GM21515 (cell line): ENCODE data around the gene TNFSF13.

Experiments used
- ATAC-seq: cut with Tn5 transposase; IDR thresholded peaks from one replicate; pipeline ENCODE4 v1.9.1; 2021; ENCODE audit not compliant: unreplicated experiment

The TNFSF13 gene, protein sequence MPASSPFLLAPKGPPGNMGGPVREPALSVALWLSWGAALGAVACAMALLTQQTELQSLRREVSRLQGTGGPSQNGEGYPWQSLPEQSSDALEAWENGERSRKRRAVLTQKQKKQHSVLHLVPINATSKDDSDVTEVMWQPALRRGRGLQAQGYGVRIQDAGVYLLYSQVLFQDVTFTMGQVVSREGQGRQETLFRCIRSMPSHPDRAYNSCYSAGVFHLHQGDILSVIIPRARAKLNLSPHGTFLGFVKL

DNA sequence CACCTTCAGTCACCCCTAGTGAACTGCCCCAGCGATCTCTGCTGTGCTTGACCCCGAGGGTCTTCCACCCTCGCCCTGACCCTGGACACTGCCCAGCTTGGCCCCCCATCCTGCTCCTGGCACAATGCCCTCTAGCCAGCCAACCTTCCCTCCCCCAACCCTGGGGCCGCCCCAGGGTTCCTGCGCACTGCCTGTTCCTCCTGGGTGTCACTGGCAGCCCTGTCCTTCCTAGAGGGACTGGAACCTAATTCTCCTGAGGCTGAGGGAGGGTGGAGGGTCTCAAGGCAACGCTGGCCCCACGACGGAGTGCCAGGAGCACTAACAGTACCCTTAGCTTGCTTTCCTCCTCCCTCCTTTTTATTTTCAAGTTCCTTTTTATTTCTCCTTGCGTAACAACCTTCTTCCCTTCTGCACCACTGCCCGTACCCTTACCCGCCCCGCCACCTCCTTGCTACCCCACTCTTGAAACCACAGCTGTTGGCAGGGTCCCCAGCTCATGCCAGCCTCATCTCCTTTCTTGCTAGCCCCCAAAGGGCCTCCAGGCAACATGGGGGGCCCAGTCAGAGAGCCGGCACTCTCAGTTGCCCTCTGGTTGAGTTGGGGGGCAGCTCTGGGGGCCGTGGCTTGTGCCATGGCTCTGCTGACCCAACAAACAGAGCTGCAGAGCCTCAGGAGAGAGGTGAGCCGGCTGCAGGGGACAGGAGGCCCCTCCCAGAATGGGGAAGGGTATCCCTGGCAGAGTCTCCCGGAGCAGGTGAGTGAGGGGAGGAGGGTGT is at the start of gene TNFSF13:
Gene TNFSF13 (plus strand): TSS at position 207 of the 776 bp plus-strand sequence. CDS start 290 bp downstream, at position 497.
- ATAC-seq: no peak

- no peak for ATAC-seq
Observed at GRCh38 chr17:7508846-7509245, 49.7 kb upstream of the TNFSF13 start.

GRCh38 chr17:7509937-7510336 is 48.6 kb upstream of the TNFSF13 start:
- ATAC-seq: no peak

DNA sequence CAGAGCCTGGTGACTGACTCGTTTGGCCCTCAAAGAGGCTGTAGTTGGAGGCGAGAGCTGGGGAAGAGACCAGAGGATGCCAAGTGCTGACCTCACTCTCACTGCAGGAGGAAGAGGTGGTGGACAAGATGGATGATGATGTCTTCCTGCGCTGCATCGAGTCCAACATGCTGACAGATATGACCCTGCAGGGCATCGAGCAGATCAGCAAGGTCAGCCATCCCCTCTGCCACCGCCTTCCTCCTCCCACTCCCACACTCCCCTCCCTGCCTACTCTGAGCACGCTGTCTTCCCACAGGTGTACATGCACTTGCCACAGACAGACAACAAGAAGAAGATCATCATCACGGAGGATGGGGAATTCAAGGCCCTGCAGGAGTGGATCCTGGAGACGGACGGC is 47.4 kb upstream of the TNFSF13 start:
- ATAC-seq: no peak

GRCh38 chr17:7512105-7512504 is 46.4 kb upstream of the TNFSF13 start:
- ATAC-seq: no peak

GRCh38 chr17:7512824-7513540 is 45.6 kb upstream of the TNFSF13 start:
- no peak for ATAC-seq

GRCh38 chr17:7513850-7514419 is 44.6 kb upstream of the TNFSF13 start:
- no peak for ATAC-seq

- no peak for ATAC-seq
Observed at GRCh38 chr17:7515911-7516610, 42.5 kb upstream of the TNFSF13 start.

DNA sequence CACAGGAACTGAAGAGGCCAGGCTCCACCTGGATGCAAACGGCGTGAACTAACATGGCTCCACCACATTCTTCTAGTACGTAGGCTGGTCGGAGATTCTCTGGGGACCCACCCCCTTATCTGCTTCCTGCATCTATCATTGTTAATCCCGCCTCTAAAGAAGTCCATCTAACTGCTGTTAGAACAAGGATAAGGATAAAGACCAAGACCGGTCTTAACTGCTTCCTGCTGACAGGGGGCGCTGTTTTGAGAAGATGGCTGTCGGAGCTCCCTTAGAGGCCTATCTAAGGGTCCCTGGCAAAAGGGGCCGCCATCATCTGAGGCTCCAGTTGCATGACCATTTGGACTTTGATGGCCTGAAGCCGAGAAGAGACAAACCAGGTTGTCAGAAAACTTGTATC is 35.5 kb upstream of the TNFSF13 start:
- ATAC-seq: no peak

GRCh38 chr17:7528842-7529241 is 29.7 kb upstream of the TNFSF13 start:
- ATAC-seq: no peak

DNA sequence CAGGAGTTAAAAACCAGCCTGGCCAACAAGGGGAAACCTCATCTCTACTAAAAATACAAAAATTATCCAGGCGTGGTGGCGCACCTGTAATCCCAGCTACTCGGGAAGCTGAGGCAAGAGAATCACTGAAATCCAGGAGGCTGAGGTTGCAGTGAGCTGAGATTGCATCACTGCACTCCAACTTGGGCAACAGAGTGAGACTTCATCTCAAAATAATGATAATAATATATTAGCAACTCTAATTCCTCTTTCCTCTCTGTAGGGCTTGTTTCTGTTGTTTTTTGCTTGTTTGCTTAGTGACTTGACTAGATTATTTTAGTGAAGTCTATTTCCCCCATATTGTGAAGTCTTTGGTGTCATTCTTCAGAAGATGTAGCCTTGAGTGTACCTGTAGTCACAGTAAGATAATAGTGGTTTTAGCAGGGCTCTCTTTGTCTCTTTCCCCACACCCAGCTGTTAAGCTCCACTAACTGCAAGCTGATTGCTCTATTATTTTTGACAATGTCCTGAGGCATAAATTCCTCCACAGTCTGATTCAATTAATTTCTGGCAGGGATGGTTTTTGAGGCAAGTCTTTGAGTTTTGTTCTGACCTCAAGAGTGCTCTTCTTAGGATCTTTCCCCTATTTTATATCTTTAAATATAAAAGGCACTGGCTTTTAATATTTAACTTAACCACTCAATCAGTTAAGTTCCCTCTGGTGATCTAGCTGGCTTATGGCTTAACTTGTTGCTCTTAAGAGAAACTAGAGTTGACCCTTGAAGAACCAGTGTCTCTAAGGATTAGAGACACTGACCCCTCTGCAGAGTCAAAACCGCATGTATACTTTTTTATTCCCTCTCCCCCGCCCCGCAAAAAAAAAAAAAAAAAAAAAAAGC is 28.3 kb upstream of the TNFSF13 start:
- no peak for ATAC-seq

GRCh38 chr17:7538050-7538449 is 20.5 kb upstream of the TNFSF13 start:
- no peak for ATAC-seq

DNA sequence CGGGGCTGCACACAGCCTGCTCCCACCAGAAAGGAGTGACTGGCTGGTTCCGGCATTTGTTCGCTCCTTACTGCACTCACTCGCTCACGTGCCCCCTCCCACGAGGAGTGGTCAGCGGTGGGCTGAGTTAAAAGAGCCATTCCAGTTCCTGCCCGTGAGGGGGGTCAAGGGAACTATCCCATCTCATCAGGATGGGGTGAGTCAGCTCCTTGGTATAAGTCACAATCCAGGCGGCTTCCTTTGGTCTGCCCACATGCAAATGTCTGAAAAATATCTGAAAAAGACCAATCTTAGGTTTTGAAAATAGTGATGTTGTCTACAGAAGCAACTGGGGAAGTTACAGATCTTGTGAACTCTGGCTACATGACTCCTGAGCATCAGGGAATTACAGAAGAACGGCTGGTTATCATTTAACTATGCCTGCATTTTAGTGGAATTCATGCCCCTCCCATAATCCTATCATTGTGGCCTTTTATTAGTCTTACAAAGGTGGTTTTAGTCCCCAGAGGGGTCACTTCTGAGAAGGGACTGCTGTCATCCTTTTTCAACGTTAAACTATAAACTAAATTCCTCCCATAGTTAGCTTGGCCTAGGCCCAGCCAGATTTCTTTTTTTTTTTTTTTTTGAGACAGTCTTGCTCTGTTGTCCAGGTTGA is 19.5 kb upstream of the TNFSF13 start:
- no peak for ATAC-seq

DNA sequence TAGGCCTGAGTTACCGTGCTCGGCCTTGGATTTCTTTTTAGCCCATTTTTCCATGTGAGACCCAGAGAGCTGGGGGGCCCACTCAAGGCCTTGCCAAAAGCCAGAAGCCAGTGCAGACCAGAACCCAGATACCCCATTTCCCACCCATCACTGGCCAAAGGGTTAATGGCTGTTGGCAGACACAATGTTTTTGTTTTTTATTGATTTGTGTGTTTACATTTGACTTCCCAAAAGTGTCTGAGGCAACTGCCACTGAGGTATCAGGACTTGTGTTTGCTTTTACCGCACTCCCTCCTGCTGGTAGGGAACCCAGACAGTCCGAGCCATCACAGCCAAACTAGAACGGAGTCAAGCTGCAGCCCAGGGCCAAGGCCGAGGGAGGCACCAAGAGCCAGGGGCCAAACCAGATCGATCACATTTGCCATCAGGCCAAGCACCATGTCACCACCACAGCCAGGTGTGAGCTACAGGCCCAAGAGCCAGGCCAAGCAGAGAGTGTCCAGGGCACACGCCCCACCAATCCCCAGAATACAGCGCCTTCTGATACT is 17.4 kb upstream of the TNFSF13 start:
- ATAC-seq: no peak

DNA sequence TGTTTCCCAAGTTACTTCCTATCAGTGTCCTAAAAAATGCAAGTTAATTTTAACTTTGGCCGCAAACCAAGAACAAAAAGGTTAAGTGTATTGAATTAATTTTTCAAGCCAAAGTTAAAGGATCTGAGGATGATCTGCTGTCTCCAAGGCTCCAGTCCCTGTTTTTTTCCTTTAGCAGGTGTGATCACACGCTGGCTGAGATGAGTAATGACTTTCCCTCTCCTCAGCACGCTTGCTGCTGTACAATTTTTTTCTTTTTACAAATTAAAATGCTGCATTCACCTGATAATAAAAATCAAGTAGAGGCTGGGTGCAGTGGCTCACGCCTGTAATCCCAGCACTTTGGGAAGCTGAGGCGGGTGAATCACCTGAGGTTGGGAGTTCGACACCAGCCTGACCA is 13.6 kb upstream of the TNFSF13 start:
- no peak for ATAC-seq

DNA sequence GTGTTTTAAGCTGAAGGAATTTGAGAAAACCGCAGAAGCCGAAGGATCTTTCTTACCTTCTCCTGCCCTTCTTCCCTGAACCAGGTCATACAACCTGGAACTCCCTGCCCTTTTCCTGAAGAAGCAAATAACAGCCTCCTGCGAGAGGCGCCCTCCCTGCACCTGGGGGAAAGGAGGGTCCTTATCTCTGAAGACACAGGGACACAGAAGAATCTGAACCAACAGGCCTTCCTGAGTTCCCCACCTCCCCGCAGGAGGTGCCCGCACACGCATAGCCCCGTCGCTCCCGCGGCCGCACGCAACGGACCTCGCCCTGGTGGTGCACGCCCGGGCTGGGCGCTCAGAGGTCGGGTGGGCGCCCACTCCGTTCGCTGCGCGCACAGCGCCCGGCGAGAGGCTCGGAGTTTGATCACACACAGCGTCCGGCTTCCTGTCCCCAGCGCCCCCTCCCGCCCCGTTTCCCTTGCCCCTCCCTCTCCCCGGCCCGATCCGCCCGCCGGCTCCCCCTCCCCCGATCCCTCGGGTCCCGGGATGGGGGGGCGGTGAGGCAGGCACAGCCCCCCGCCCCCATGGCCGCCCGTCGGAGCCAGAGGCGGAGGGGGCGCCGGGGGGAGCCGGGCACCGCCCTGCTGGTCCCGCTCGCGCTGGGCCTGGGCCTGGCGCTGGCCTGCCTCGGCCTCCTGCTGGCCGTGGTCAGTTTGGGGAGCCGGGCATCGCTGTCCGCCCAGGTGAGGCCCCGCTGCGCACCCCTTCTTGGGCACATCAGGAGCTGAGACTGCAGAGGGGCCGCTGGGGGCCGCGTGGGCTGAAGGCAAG is 9.8 kb upstream of the TNFSF13 start, which contains the start of gene TNFSF12:
Gene TNFSF12 (plus strand): TSS at position 474 of the 816 bp plus-strand sequence. CDS start 96 bp downstream, at position 570.
- ATAC-seq: no peak

DNA sequence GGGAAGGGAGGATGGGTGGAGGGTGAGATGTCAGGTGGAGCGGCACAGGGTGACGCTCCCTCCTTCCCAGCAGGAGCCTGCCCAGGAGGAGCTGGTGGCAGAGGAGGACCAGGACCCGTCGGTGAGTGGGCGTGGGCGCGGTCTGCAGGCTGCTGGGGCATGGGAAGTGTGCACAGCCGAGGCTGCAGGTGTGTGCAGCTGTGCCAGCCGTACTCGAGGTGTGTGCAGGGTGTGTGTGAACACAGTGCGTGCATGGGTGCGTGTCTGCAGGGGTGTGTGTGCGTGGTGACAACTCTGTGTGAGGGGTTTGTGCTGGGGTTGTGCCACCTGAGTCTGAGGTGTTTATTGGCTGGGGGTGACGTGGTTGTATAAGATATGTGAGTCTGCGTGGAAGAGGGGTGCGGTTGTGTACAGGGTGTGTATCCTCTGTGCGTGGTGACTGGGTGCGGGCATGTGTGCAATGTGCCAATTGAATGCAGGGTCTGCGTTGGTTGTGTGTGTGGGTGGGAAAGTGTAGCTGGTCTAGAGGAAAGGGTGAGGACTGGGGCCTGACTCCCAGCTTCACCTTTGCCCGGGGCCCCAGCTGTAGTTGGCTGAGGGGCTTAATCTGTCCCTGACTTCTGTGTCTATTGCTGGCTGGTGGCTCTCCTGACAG is 9.0 kb upstream of the TNFSF13 start:
- no peak for ATAC-seq

DNA sequence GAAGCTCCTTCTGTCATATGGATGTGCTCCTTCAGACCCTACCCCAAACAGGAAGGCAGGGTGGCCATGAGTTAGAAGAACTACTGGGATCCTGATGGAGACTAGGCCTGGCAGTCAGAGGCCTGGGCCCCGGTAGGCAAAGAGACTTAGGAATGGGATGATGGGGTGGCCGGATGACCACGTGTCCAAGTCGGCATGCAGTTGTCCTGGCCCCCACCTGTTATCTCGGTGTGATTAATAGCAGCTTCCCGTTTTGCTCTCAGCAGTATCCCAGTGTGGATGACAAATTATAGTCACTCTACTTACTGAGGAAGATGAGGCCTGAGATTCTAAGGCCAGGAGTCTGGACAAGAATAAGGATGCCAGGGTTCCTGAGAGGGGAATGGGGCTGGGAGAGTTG is 8.2 kb upstream of the TNFSF13 start:
- no peak for ATAC-seq
